K562 (cell line): ENCODE measurements around the gene OLFML3. TPM values are rescaled to one million over a fixed set of nuclear protein-coding genes. Genes with fewer than 3 reads are reported as not detected.

Experiments
- ATAC-seq: fragments of 200-7000 bp; cut with Tn5 transposase; 3 replicates; pipeline ENCODE4 v1.9.1; 2020; ENCODE audit warnings: moderate library complexity
- BruUV-seq: library from RNA; stranded (reverse); fragments of 400-500 nt; replicated peaks from 2 replicates; lab custom pipeline; 2021; lab: Mats Ljungman, UMichigan
- CTCF ChIA-PET: fragments of 300-600 bp; formaldehyde crosslinking; extraction: SDS; loops from one replicate; lab custom pipeline; 2021; ENCODE audit warnings: low intra/inter-chr PET ratio; lab: Yijun Ruan, JAX
- POLR2A ChIA-PET: fragments of 300-600, 350-650 bp; sonication (Branson Sonifier 250); formaldehyde crosslinking; extraction: SDS; loops from one replicate; lab custom pipeline; 2021; ENCODE audit warnings: antibody characterized with exemption, inconsistent platforms; lab: Yijun Ruan, JAX
- DNase-seq, 4 experiments: peaks; one replicate each; pipeline versions ENCODE4 v3.0.0 to v3.0.0-alpha.2; 2011 to 2018; ENCODE audit warnings: low spot score in 3 of 4, mixed read lengths in 3 of 4; ENCODE audit errors: extremely low read depth in 1 of 4
- FAIRE-seq: peaks from 2 replicates; lab custom pipeline; 2011; peaks lifted over from hg19 to GRCh38; lab: Jason Lieb, UNC
- H2AFZ ChIP-seq: 2 replicates; pipeline ENCODE4 v1.6.0; 2011; ENCODE audit warnings: low read depth, low read length, control low read depth, inconsistent platforms
- H3K27ac ChIP-seq: fragments of 200-600 bp; 3 replicates; pipeline ENCODE4 v1.8.0; 2011; ENCODE audit warnings: low read depth, mild to moderate bottlenecking, control low read depth, inconsistent platforms, low read length, moderate library complexity, mixed read lengths; ENCODE audit errors: extremely low read depth
- H3K27me3 ChIP-seq, 2 experiments: fragments of 300-600 bp in 1 of 2; 2 replicates in 1 of 2; 3 replicates in 1 of 2; pipeline versions ENCODE4 v1.6.0 to v1.8.0; 2011; ENCODE audit warnings: inconsistent platforms in 2 of 2, low read length in 2 of 2, mild to moderate bottlenecking in 1 of 2, mixed read lengths in 1 of 2, moderate library complexity in 1 of 2; ENCODE audit not compliant: control insufficient read depth in 2 of 2, insufficient read depth in 2 of 2
- H3K36me3 ChIP-seq: fragments of 300-600 bp; 3 replicates; pipeline ENCODE4 v1.8.0; 2011; ENCODE audit warnings: mild to moderate bottlenecking, low read length, inconsistent platforms; ENCODE audit not compliant: control insufficient read depth, insufficient read depth
- H3K4me1 ChIP-seq, 2 experiments: fragments of 200-600 bp in 1 of 2; replicated peaks in 1 of 2; 2 replicates in 1 of 2; 3 replicates in 1 of 2; pipeline versions ENCODE4 v1.5.1 to v1.8.0; 2011; ENCODE audit warnings: inconsistent platforms in 2 of 2, low read length in 2 of 2, mild to moderate bottlenecking in 1 of 2, mixed read lengths in 1 of 2, moderate library complexity in 1 of 2; ENCODE audit not compliant: control insufficient read depth in 2 of 2, insufficient read depth in 2 of 2
- H3K4me2 ChIP-seq: 2 replicates; pipeline ENCODE4 v1.6.1; 2011; ENCODE audit warnings: low read length, control low read depth, inconsistent platforms, mixed read lengths; ENCODE audit not compliant: insufficient read depth
- H3K4me3 ChIP-seq: fragments of 200-600 bp; sonication (generic), shearing (Covaris generic); 2 replicates; pipeline ENCODE4 v1.5.1; 2016; ENCODE audit warnings: control low read depth, inconsistent platforms
- H3K79me2 ChIP-seq: fragments of 200-600 bp; 3 replicates; pipeline ENCODE4 v1.8.0; 2011; ENCODE audit warnings: low read length, inconsistent platforms; ENCODE audit not compliant: control insufficient read depth, insufficient read depth
- H3K9ac ChIP-seq, 2 experiments: 2 replicates each; pipeline versions ENCODE4 v1.6.0 to v1.6.1; 2011; ENCODE audit warnings: low read depth in 2 of 2, low read length in 2 of 2, control low read depth in 1 of 2, inconsistent platforms in 1 of 2, mild to moderate bottlenecking in 1 of 2, mixed read lengths in 1 of 2; ENCODE audit not compliant: insufficient read depth in 1 of 2
- H3K9me1 ChIP-seq: one replicate; pipeline ENCODE4 v1.6.0; 2011; ENCODE audit warnings: inconsistent platforms, mild to moderate bottlenecking, low read length, moderate library complexity; ENCODE audit not compliant: control insufficient read depth, insufficient read depth
- H3K9me3 ChIP-seq: replicated peaks from 2 replicates; pipeline ENCODE4 v1.5.1; 2011; ENCODE audit warnings: low read depth, low read length, inconsistent platforms; ENCODE audit not compliant: control insufficient read depth, insufficient read depth
- H4K20me1 ChIP-seq: replicated peaks from 2 replicates; pipeline ENCODE4 v1.6.1; 2011; ENCODE audit warnings: low read length, inconsistent platforms, mixed read lengths; ENCODE audit not compliant: control insufficient read depth, insufficient read depth
- CSDE1 ChIP-seq, 2 experiments: fragments of 450-650 bp; IDR thresholded peaks; 2 replicates each; pipeline ENCODE4 v1.6.1; 2016; ENCODE audit warnings: mild to moderate bottlenecking in 1 of 2
- IFI16 ChIP-seq: fragments of 250-450 bp; sonication (Bioruptor Pico); IDR thresholded peaks from 2 replicates; pipeline ENCODE4 v2.1.2; 2022; ENCODE audit warnings: mild to moderate bottlenecking, inconsistent platforms
- ZNF146 ChIP-seq: IDR thresholded peaks from one replicate; pipeline ENCODE4 v1.6.1; 2018; ENCODE audit warnings: missing compliant biosample characterization; ENCODE audit not compliant: unreplicated experiment
- ZNF589 ChIP-seq: fragments of 200-800 bp; sonication (Bioruptor generic); IDR thresholded peaks from 2 replicates; pipeline ENCODE4 v1.6.1; 2016; ENCODE audit warnings: low read depth, missing genetic modification characterization, missing compliant biosample characterization
- ZNF699 ChIP-seq: fragments of 250-450 bp; sonication (Bioruptor Pico); IDR thresholded peaks from 2 replicates; pipeline ENCODE4 v1.8.0; 2021; ENCODE audit warnings: mild to moderate bottlenecking, moderate library complexity; ENCODE audit not compliant: insufficient replicate concordance
- WGBS: fragments of 100-300 bp; shearing (Covaris generic); methylation state at CpG from one replicate; pipeline ENCODE4 v1.1.6; 2016; ENCODE audit warnings: low coverage, mixed read lengths; ENCODE audit not compliant: insufficient coverage; ENCODE audit errors: missing lambda C conversion rate; 5-methylcytosine and 5-hydroxymethylcytosine counted together
- in situ Hi-C: fragments of 300-500 bp; cut with MboI; formaldehyde crosslinking; loops from 4 replicates; pipeline ENCODE4 v1.15.0; 2018; ENCODE audit warnings: inconsistent platforms, mixed read lengths
- intact Hi-C: fragments of 100-400 bp; cut with micrococcal nuclease; formaldehyde crosslinking; loops from 2 replicates; pipeline ENCODE4 v1.14.2; 2022
- polyA plus RNA-seq, 8 experiments: library from polyadenylated mRNA; depleted of rRNA in 4 of 8; stranded (reverse) in 5 of 8; unstranded in 3 of 8; fragments of >200 nt; fragmentation: Nextera tagmentation in 2 of 8; fragmentation: Illumina TruSeq in 1 of 8; extraction: Ambion mirVana in 2 of 8; extraction: Trizol in 1 of 8; gene quantifications; 2 replicates each; pipeline versions ENCODE4 v1.2.1 to v1.2.3, GENCODE V29; 2011 to 2014; ENCODE audit warnings: inconsistent platforms in 1 of 8, missing spikeins in 1 of 8
- total RNA-seq, 7 experiments: library from RNA; depleted of rRNA in 6 of 7; stranded (reverse); fragments of >200 nt in 6 of 7; fragmentation: Illumina TruSeq in 2 of 7; extraction: Trizol in 2 of 7; gene quantifications; 2 replicates each; pipeline versions ENCODE4 v1.2.1 to v1.2.3, GENCODE V29; 2011 to 2021; ENCODE audit warnings: low replicate concordance in 1 of 7
- TF ChIP-seq, protein P1 (sequence below): sonication (generic); formaldehyde crosslinking; IDR thresholded peaks from 2 replicates; pipeline ENCODE4 v1.8.0; 2022; ENCODE audit warnings: missing genetic modification reagents, mild to moderate bottlenecking, borderline replicate concordance
- TF ChIP-seq, protein P2 (sequence below), 3 experiments: fragments of 200-800 bp in 1 of 3; fragments of 250-450 bp in 1 of 3; fragments of 450-650 bp in 1 of 3; sonication (Bioruptor Pico) in 1 of 3; sonication (Bioruptor generic) in 1 of 3; formaldehyde crosslinking in 1 of 3; IDR thresholded peaks; 2 replicates each; pipeline versions ENCODE4 v1.6.1 to v1.8.0; 2016 to 2022; ENCODE audit warnings: mild to moderate bottlenecking in 2 of 3, missing genetic modification characterization in 2 of 3, missing compliant biosample characterization in 1 of 3, moderate library complexity in 1 of 3

The OLFML3 gene
- total and polyA plus RNA-seq, 9 of the 15 experiments (the other 6 are each of a cell fraction or from before 2014, with no cell fraction given), result 0.07 to 0.13 (median 0.07) TPM; not detected in 6

DNA sequence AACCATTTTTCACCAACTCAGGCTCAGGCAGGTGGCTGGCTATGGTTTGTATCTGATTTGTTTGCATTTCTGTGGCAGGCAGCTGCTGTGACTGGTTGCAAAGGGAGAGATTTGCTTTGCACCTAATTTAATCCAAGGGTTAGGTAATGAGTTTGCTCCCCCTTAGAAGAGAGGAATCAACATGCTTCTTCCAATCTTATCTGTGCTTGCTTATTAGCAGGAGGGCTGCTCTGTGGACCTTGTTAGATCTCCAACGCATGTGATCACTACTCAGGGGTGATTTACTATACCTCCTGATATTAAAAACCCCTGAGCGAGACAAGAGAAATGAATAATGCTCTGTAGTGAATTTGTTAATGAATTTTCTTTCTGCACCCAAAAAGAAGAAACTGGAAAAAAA lies 20.5 kb downstream of the OLFML3 start:
- no peaks in the 10 kb centered on the region for H3K9me1 ChIP-seq
- 0 out of 5 replicates have a peak, but pooled peaks cover 0 to 2% of the 10 kb centered on the region in 2 experiments for H3K4me1 ChIP-seq
- WGBS, result 0% methylated on average over 2 of the region's 2 CpGs
- DNase-seq, result no peak
- BruUV-seq, result no TSS peak
- H3K27me3 ChIP-seq, result peaks cover 34 to 36% of the 10 kb centered on the region in 2 experiments
- no peak overlapping the region for H3K4me3 ChIP-seq
- no peaks in the 10 kb centered on the region for H3K36me3 ChIP-seq
- no peaks in the 10 kb centered on the region for H3K9me3 ChIP-seq
- TF ChIP-seq IFI16 (CRISPR knock-in tag) (no peak), ZNF146 (CRISPR knock-in tag) (no peak), ZNF589 (CRISPR knock-in tag) (no peak), ZNF699 (CRISPR knock-in tag) (no peak), CSDE1 (IDR thresholded peaks at IDR 0.05) (no peak)
- TF ChIP-seq, protein P1, sequence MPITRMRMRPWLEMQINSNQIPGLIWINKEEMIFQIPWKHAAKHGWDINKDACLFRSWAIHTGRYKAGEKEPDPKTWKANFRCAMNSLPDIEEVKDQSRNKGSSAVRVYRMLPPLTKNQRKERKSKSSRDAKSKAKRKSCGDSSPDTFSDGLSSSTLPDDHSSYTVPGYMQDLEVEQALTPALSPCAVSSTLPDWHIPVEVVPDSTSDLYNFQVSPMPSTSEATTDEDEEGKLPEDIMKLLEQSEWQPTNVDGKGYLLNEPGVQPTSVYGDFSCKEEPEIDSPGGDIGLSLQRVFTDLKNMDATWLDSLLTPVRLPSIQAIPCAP (CRISPR knock-in tag), result no peak
- TF ChIP-seq, protein P2, sequence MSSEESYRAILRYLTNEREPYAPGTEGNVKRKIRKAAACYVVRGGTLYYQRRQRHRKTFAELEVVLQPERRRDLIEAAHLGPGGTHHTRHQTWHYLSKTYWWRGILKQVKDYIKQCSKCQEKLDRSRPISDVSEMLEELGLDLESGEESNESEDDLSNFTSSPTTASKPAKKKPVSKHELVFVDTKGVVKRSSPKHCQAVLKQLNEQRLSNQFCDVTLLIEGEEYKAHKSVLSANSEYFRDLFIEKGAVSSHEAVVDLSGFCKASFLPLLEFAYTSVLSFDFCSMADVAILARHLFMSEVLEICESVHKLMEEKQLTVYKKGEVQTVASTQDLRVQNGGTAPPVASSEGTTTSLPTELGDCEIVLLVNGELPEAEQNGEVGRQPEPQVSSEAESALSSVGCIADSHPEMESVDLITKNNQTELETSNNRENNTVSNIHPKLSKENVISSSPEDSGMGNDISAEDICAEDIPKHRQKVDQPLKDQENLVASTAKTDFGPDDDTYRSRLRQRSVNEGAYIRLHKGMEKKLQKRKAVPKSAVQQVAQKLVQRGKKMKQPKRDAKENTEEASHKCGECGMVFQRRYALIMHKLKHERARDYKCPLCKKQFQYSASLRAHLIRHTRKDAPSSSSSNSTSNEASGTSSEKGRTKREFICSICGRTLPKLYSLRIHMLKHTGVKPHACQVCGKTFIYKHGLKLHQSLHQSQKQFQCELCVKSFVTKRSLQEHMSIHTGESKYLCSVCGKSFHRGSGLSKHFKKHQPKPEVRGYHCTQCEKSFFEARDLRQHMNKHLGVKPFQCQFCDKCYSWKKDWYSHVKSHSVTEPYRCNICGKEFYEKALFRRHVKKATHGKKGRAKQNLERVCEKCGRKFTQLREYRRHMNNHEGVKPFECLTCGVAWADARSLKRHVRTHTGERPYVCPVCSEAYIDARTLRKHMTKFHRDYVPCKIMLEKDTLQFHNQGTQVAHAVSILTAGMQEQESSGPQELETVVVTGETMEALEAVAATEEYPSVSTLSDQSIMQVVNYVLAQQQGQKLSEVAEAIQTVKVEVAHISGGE (CRISPR knock-in tag; IDR thresholded peaks at IDR 0.05), result 0 out of 6 replicates have a peak, but pooled peaks of 1 of the 3 experiments have one; percentile 10
- no peak overlapping the region for H3K27ac ChIP-seq
- in situ Hi-C loops, result loop anchor here (25.0 kb wide), 1 partner anchor 1063 kb away; no protein-coding TSS in a partner anchor
- no peak for FAIRE-seq
- H3K79me2 ChIP-seq, result no peaks in the 10 kb centered on the region
- H3K9ac ChIP-seq, result no peak overlapping the region
- POLR2A ChIA-PET, result no interaction called here
- H4K20me1 ChIP-seq, result no peaks in the 10 kb centered on the region
- no peak overlapping the region for H3K4me2 ChIP-seq
- H2AFZ ChIP-seq, result no peak overlapping the region
- CTCF ChIA-PET, result no interaction called here
- no peak for ATAC-seq
- intact Hi-C loops, result no loop called here
